ENCODE measurements around the gene CELF1.

The CELF1 gene

DNA sequence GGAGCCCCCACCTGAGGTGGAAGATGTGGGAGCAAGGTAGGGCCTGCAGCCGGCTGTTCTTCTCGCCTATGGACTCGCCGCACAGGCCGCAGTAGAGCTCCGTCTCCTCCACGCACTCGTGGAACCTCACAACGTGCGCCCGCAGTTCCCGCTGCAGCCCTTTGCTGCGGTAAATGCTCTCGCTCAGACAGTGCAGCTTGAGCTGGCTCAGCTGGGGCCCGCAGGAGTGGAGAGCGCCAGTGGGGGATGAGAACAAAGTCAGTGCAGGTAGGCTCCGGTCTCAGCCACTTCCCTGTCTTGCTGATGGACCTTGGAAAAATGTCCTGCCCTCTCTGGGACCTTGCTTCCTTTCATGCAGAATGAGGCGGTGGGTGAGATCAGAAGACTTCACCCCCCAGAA, 114.2 kb downstream of the CELF1 start:
- Histone ChIP-seq H3K36me3 (ENCODE audit: insufficient read depth, low read depth, low read length) (no peaks in the 10 kb centered on the region), H3K4me1 (ENCODE audit: insufficient read depth, low read length) (no peaks in the 10 kb centered on the region)

DNA sequence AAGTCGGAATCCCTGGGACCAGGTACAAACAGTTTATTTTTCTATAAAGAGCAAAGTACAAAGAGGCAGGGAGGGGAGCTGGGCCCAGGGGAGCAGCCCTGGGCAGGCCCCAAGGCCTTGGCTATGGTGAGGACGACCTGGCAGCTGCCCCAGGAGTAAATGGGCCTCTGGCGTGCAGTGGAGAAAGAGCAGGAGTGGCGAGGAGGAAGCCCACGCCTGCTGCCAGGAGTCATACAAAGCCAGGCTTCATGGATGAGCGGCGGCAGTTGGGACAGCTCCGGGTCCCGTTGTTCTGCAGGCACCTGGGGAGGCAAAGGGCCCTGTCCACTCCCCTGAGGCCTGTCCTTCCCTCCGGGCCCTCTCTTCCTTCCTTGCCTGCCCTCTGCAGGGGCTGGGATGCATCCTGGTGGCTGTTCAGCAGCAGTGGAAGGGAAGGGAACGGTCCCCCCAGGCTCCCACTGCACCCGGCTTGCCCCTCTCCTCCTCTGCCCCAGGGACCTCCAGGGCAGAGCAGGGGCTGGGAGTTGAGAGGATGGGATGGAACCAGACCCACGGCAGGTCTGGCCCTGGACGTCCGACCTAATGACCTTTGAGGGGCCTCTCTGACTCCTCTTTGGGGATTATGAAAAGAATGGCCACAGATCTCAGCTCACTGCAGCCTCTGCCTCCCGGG, 115.0 kb downstream of the CELF1 start:
- Histone ChIP-seq H3K9ac (ENCODE audit: low read depth, low read length) (no peak overlapping the region), H3K27ac (ENCODE audit: low read length) (no peak overlapping the region), H3K4me3 (ENCODE audit: low read length) (no peak overlapping the region), H3K27me3 (ENCODE audit: insufficient read depth, low read length) (no peaks in the 10 kb centered on the region), H3K4me1 (ENCODE audit: insufficient read depth, low read length) (no peaks in the 10 kb centered on the region), H3K36me3 (ENCODE audit: insufficient read depth, low read depth, low read length) (no peaks in the 10 kb centered on the region), H3K9me3 (ENCODE audit: insufficient read depth, low read depth, low read length) (no peaks in the 10 kb centered on the region)

More for the DNA sequence above, 114.2 kb downstream of the CELF1 start:
- Histone ChIP-seq H3K9ac (ENCODE audit: low read depth, low read length) (no peak overlapping the region), H3K27ac (ENCODE audit: low read length) (no peak overlapping the region), H3K9me3 (ENCODE audit: insufficient read depth, low read depth, low read length) (no peaks in the 10 kb centered on the region), H3K27me3 (ENCODE audit: insufficient read depth, low read length) (no peaks in the 10 kb centered on the region), H3K4me3 (ENCODE audit: low read length) (no peak overlapping the region)

DNA sequence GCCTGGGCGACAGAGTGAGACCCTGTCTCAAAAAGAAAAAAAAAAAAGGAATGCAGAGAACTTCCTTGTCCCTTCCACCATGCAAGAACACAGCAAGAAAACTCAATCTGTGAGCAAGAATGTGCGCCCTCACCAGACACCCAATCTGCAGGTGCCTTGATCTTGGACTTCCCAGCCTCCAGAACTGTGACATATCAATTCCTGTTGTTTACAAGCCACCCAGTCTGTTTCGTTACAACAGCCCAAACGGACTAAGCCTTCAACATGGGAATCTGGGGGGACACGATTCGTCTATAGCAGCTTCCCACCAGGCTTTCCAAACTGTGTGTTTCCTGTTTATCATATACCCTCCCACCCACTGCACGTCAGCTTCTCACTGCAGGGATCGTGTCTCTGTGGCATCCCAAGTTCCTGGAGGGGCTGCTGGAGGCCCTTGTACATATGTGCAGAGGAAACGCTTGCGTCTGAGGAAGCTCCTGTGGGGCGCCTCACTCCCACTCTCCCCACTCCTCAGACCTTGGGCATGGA, 115.7 kb downstream of the CELF1 start:
- no peak overlapping the region for H3K27ac ChIP-seq (ENCODE audit: low read length)
- H3K4me3 ChIP-seq (ENCODE audit: low read length): no peak overlapping the region
- H3K36me3 ChIP-seq (ENCODE audit: insufficient read depth, low read depth, low read length): no peaks in the 10 kb centered on the region
- no peaks in the 10 kb centered on the region for H3K9me3 ChIP-seq (ENCODE audit: insufficient read depth, low read depth, low read length)
- no peaks in the 10 kb centered on the region for H3K27me3 ChIP-seq (ENCODE audit: insufficient read depth, low read length)
- H3K9ac ChIP-seq (ENCODE audit: low read depth, low read length): no peak overlapping the region
- H3K4me1 ChIP-seq (ENCODE audit: insufficient read depth, low read length): no peaks in the 10 kb centered on the region

DNA sequence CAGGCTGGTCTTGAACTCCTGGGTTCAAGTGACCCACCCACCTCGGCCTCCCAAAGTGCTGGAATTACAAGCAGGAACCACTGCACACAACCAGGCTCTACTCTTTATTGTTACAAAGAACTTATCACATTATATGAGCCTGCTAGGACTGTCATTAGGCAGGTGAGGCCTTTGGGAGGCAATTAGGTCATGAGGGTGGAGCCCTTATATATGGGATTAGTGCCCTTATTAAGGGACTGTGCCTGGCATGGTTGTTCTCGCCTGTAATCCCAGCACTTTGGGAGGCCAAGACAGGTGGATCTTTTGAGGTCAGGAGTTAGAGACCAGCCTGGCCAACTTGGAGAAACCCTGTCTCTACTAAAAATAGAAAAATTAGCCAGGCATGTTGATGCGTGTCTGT, 116.2 kb downstream of the CELF1 start:
- Histone ChIP-seq H3K4me1 (ENCODE audit: insufficient read depth, low read length) (no peaks in the 10 kb centered on the region), H3K9ac (ENCODE audit: low read depth, low read length) (no peak overlapping the region), H3K4me3 (ENCODE audit: low read length) (no peak overlapping the region), H3K9me3 (ENCODE audit: insufficient read depth, low read depth, low read length) (no peaks in the 10 kb centered on the region), H3K36me3 (ENCODE audit: insufficient read depth, low read depth, low read length) (no peaks in the 10 kb centered on the region), H3K27me3 (ENCODE audit: insufficient read depth, low read length) (no peaks in the 10 kb centered on the region), H3K27ac (ENCODE audit: low read length) (no peak overlapping the region)

DNA sequence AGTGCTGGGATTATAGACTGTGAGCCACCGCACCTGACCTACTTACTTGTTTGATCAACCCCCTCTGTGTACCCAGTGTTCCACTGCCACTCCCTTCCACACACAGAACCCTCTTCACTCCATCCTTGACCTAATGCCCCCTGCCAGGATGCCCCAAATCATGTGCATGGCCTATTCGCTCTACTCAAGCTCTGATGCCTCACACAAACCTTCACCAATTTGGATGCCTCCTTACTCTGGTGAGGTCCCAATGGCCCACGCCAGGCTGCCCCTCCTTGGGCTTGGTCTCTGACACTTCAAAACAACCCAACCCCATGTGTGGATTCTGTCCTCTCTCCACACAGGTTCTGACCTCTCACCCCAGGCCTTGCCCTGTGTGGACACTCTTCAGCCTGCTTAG, 117.2 kb downstream of the CELF1 start:
- Histone ChIP-seq H3K27ac (ENCODE audit: low read length) (no peak overlapping the region), H3K4me3 (ENCODE audit: low read length) (no peak overlapping the region), H3K4me1 (ENCODE audit: insufficient read depth, low read length) (no peaks in the 10 kb centered on the region), H3K9me3 (ENCODE audit: insufficient read depth, low read depth, low read length) (no peaks in the 10 kb centered on the region), H3K27me3 (ENCODE audit: insufficient read depth, low read length) (no peaks in the 10 kb centered on the region), H3K9ac (ENCODE audit: low read depth, low read length) (no peak overlapping the region), H3K36me3 (ENCODE audit: insufficient read depth, low read depth, low read length) (no peaks in the 10 kb centered on the region)

DNA sequence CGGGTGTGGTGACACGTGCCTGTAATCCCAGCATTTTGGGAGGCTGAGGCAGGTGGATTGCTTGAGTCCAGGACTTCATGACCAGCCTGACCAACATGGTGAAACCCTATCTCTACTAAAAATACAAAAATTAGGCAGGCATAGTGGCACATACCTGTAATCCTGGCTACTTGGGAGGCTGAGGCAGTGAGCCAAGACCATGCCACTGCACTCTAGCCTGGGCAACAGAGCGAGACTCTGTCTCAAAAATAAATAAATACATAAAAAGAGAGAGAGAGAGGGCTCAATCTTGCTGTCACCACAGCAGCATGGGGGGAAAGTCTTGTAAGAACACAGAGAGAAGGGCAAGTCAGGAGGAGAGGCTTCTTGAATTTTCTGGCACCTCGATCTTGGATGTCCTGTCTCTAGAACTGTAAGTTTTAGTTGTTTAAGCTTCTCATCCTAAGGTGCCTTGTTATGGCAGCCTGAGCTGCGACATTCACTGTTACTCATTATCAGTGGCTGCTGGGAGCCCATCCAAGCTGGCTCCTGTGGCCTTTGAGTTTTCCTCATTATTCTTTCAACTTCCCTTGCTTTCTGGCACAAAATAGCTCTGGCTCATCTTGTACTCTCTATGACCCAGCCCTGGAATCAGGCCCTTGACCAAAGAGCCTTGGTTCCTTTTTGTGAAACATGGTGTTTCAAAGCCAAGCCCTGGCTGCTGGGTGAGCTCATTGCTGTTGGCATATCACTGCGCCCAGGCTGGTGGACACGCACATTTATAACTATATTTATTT, 118.7 kb downstream of the CELF1 start:
- no peak overlapping the region for H3K9ac ChIP-seq (ENCODE audit: low read depth, low read length)
- H3K27ac ChIP-seq (ENCODE audit: low read length): no peak overlapping the region
- no peaks in the 10 kb centered on the region for H3K36me3 ChIP-seq (ENCODE audit: insufficient read depth, low read depth, low read length)
- no peaks in the 10 kb centered on the region for H3K27me3 ChIP-seq (ENCODE audit: insufficient read depth, low read length)
- no peak overlapping the region for H3K4me3 ChIP-seq (ENCODE audit: low read length)
- no peaks in the 10 kb centered on the region for H3K9me3 ChIP-seq (ENCODE audit: insufficient read depth, low read depth, low read length)
- H3K4me1 ChIP-seq (ENCODE audit: insufficient read depth, low read length): no peaks in the 10 kb centered on the region

DNA sequence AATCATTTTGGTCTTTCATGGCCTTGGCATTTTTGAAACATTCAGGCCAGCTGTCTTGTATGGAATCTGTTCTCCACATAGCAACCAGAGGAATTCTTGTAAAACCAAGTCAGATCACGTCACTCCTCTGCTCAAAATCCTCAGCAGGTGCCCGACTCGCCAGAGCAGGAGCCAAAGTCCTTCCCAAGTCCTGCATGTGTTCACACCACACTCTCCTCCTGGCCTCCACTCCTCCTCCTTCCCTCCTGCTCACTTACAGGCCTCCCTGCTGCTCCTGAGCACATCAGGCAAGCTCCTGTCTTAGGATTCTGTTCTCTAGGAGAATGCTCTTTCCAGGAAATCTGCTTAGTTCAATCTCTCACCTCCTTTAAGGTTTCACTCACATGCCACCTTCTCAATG, 119.8 kb downstream of the CELF1 start:
- no peaks in the 10 kb centered on the region for H3K4me1 ChIP-seq (ENCODE audit: insufficient read depth, low read length)
- no peaks in the 10 kb centered on the region for H3K9me3 ChIP-seq (ENCODE audit: insufficient read depth, low read depth, low read length)
- H3K27me3 ChIP-seq (ENCODE audit: insufficient read depth, low read length): no peaks in the 10 kb centered on the region
- no peak overlapping the region for H3K9ac ChIP-seq (ENCODE audit: low read depth, low read length)
- no peak overlapping the region for H3K27ac ChIP-seq (ENCODE audit: low read length)
- H3K4me3 ChIP-seq (ENCODE audit: low read length): no peak overlapping the region
- H3K36me3 ChIP-seq (ENCODE audit: insufficient read depth, low read depth, low read length): no peaks in the 10 kb centered on the region

DNA sequence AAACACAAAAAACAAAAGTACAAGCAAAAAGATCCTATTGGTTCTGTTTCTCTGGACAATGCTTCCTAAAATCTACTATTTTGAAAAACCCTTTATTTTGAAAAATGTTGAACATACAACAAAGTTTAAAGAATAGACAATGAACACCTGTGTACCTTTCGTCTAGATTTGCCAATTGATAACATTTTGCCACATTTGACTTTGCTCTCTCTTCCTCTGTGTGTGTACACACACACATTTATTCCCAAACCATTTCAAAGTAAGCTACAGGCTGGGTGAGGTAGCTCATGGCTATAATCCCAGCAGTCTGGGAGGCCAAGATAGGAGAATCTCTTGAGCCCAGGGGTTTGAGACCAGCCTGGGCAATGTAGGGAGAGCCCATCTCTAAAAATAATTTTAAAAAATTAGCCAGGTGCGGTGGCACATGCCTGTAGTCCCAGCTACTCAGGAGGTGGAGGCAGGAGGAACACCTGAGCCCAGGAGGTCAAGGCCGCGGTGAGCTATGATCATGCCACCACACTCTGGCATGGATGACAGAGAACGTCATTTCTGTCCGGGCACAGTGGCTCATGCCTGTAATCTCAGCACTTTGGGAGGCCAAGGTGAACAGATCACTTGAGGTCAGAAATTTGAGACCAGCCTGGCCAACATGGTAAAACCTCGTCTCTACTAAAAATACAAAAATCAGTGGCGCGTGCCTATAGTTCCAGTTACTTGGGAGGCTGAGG, 121.4 kb downstream of the CELF1 start:
- Histone ChIP-seq H3K36me3 (ENCODE audit: insufficient read depth, low read depth, low read length) (no peaks in the 10 kb centered on the region), H3K27ac (ENCODE audit: low read length) (no peak overlapping the region), H3K27me3 (ENCODE audit: insufficient read depth, low read length) (no peaks in the 10 kb centered on the region), H3K9me3 (ENCODE audit: insufficient read depth, low read depth, low read length) (no peaks in the 10 kb centered on the region), H3K4me1 (ENCODE audit: insufficient read depth, low read length) (no peaks in the 10 kb centered on the region), H3K4me3 (ENCODE audit: low read length) (no peak overlapping the region), H3K9ac (ENCODE audit: low read depth, low read length) (no peak overlapping the region)

DNA sequence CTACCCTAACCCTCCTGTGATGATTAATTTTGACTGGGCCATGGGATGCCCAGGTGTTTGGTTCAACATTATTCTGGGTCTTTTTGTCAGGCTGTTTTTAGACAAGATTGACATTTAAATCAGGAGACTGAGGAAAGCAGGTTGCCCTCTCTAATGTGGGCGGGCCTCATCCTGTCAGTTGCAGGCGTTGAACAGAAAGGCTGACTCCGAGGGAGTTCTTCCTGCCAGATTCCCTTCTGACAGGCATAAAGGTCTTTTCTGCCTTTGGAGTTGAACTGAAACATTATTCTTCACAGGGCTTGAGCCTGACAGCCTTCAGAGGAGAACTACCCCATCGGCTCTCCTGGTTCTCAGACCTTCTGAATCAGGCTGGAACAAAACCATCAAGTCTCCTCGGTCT, 122.4 kb downstream of the CELF1 start:
- H3K36me3 ChIP-seq (ENCODE audit: insufficient read depth, low read depth, low read length): no peaks in the 10 kb centered on the region
- H3K9me3 ChIP-seq (ENCODE audit: insufficient read depth, low read depth, low read length): no peaks in the 10 kb centered on the region
- H3K27ac ChIP-seq (ENCODE audit: low read length): no peak overlapping the region
- no peak overlapping the region for H3K4me3 ChIP-seq (ENCODE audit: low read length)
- H3K4me1 ChIP-seq (ENCODE audit: insufficient read depth, low read length): no peaks in the 10 kb centered on the region
- no peaks in the 10 kb centered on the region for H3K27me3 ChIP-seq (ENCODE audit: insufficient read depth, low read length)
- H3K9ac ChIP-seq (ENCODE audit: low read depth, low read length): no peak overlapping the region

DNA sequence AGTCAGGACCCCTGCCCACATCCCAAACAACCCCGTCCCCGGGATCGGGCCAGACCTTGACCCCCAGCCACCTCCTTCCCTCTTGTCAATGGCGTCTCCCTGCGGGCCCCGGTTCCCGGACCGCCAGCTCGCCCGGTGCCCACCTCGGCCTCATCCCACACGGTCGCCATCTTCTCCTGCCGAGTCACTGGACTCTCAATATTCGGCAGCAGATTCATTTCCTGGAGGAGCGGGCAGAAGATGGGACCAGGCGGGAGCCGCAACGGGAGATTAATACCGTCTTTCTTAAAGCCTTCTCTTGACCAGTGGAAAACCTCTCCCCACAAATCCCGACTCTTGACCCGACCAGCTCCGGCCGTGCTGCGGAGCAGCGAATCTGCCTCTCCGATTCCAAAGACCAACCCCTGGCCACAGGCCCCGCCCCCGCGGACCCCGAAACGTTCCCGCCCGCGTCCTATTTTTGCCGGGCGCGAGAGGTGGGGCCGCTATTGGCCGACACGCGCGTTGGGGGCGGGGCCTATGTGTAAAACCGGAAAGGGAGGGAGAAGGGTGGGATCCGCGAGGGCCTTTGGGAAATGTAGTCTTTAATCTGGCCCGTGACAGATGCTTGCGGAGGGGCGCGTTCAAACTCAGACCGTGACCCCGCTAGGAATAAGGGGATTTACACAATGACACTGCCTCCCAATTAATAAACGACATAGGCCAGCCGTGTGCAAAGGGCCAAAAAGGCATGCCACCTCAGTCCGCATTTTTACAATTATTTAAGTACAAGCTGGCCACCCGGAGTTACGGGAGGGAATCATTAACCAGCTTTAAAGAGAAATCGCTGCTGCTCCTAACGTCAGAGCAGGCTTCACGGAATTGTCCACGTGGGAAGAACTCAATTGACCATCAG, 126.6 kb downstream of the CELF1 start, which contains the start of gene PSMC3:
Gene PSMC3, minus strand, starts transcription at position 378 of the 895 bp plus-strand sequence. Its CDS starts 160 bp downstream, at position 218.
- H3K27ac ChIP-seq (ENCODE audit: low read length): peak within 1 kb of the TSS; percentile 26

DNA sequence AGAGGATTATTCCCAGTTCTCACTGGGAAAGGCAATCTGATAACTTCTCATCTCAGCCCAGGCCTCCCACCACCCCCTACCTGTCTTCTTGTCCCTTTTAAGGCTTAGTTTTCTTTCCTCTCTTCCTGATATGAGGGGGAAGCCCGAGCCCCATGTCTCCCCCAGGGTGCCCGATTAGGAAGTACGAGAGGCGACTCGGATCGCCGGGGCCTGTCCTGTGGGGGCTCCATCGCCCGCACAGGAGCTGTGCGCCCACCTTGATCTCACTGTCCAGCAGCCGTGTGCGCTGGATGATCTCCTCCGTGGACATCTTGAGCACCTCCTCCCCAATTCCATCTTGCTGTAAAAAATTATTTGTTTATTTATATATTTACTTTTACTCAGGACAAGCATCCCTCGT, 127.3 kb downstream of the CELF1 start:
- Histone ChIP-seq H3K36me3 (ENCODE audit: insufficient read depth, low read depth, low read length) (peaks cover 48% of the 10 kb centered on the region), H3K9ac (ENCODE audit: low read depth, low read length) (peak overlapping the region; percentile 97), H3K9me3 (ENCODE audit: insufficient read depth, low read depth, low read length) (no peaks in the 10 kb centered on the region), H3K27ac (ENCODE audit: low read length) (peak overlapping the region; percentile 26), H3K27me3 (ENCODE audit: insufficient read depth, low read length) (no peaks in the 10 kb centered on the region), H3K4me3 (ENCODE audit: low read length) (peak overlapping the region; percentile 88), H3K4me1 (ENCODE audit: insufficient read depth, low read length) (0 out of 2 replicates have a peak, but pooled peaks cover 3% of the 10 kb centered on the region)

More for the DNA sequence above, 126.6 kb downstream of the CELF1 start, which contains the start of gene PSMC3:
- Histone ChIP-seq H3K27me3 (ENCODE audit: insufficient read depth, low read length) (no peaks in the 10 kb centered on the region), H3K9me3 (ENCODE audit: insufficient read depth, low read depth, low read length) (no peaks in the 10 kb centered on the region), H3K36me3 (ENCODE audit: insufficient read depth, low read depth, low read length) (peaks cover 41% of the 10 kb centered on the region), H3K9ac (ENCODE audit: low read depth, low read length) (peak within 1 kb of the TSS; percentile 97), H3K4me3 (ENCODE audit: low read length) (peak within 1 kb of the TSS; percentile 88), H3K4me1 (ENCODE audit: insufficient read depth, low read length) (0 out of 2 replicates have a peak, but pooled peaks cover 3% of the 10 kb centered on the region)

All from iPS-20b (cell line).